ENCODE results near the gene EIF5A2.

DNA sequence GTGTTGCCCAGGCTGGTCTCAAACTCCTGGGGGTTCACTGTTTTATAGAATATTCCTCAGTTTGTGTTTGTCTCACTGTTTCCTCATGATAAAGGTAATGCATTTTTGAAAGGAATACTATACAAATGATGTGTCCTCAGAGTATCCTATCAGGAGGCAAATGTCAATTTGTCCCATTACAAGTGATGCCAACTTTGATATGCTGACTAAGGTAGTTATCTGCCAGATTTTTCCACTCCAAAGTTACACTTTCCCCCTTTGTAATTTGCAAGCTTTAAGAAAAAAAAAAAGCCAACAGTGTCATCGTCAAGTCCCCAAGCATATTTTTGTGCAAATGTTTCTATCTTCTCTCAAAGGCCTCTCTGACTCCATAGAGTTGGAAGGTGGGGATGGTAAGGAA lies 9.0 kb downstream of the EIF5A2 start:
- TF ChIP-seq CTCF (IDR thresholded peaks at IDR 0.05; ENCODE audit: low read depth, low read length) = no peak
- TF ChIP-seq POLR2A (IDR thresholded peaks at IDR 0.05; ENCODE audit: extremely low read depth, insufficient read length) = no peak
- no peak for TF ChIP-seq MAX (IDR thresholded peaks at IDR 0.05; ENCODE audit: low read depth, low read length)
- TF ChIP-seq MYC (IDR thresholded peaks at IDR 0.05; ENCODE audit: low read depth, low read length) = no peak
